HCT116 (cell line): ENCODE results near the gene GFOD1. TPM values are rescaled to one million over a fixed set of nuclear protein-coding genes. Genes with fewer than 3 reads are reported as not detected.

Experiments
- ATAC-seq: fragments of 200-7000 bp; cut with Tn5 transposase; 2 replicates; pipeline ENCODE4 v1.9.1; 2020; ENCODE audit warnings: mild to moderate bottlenecking, moderate library complexity
- BruUV-seq: library from RNA; stranded (reverse); fragments of 400-500 nt; replicated peaks from 2 replicates; lab custom pipeline; 2021; lab: Mats Ljungman, UMichigan
- CTCF ChIA-PET: fragments of 300-600 bp; sonication (Branson Sonifier 250); formaldehyde crosslinking; loops from one replicate; lab custom pipeline; 2021; ENCODE audit warnings: antibody characterized with exemption; lab: Charles Lee
- POLR2A ChIA-PET: fragments of 300-600, 350-600 bp; sonication (Branson Sonifier 250); formaldehyde crosslinking; loops from one replicate; lab custom pipeline; 2021; ENCODE audit warnings: antibody characterized with exemption; lab: Charles Lee
- RAD21 ChIA-PET, 2 experiments: fragments of 300-600 bp; sonication (Branson Sonifier 250); formaldehyde crosslinking; loops; one replicate each; lab custom pipeline; 2023; ENCODE audit warnings: low total read pairs in 2 of 2; ENCODE audit not compliant: uncharacterized antibody in 2 of 2, unreplicated experiment in 2 of 2, low non-redundant PET in 1 of 2; lab: Charles Lee
- DNase-seq: peaks from one replicate; pipeline ENCODE4 v3.0.0-alpha.2; 2010; ENCODE audit warnings: low read depth, low spot score
- H2AFZ ChIP-seq: fragments of 200-600 bp; shearing (Covaris generic), sonication (generic); 2 replicates; pipeline ENCODE4 v1.6.1; 2017; ENCODE audit warnings: low read depth, mixed run types, mixed read lengths, antibody characterized with exemption, low read length; ENCODE audit not compliant: poor library complexity, severe bottlenecking
- H3K27ac ChIP-seq: 2 replicates; pipeline ENCODE4 v1.5.1; 2012; ENCODE audit warnings: low read depth, low read length
- H3K27me3 ChIP-seq: fragments of 200-600 bp; sonication (generic); 2 replicates; pipeline ENCODE4 v1.6.1; 2016; ENCODE audit warnings: mixed run types, low read length, mixed read lengths; ENCODE audit not compliant: insufficient read depth
- H3K36me3 ChIP-seq, 2 experiments: fragments of 200-500 bp in 1 of 2; fragments of 200-600 bp in 1 of 2; sonication (Bioruptor generic) in 1 of 2; sonication (generic) in 1 of 2; 2 replicates each; pipeline versions ENCODE4 v1.5.1 to v1.6.1; 2014 to 2016; ENCODE audit warnings: low read length in 2 of 2, inconsistent platforms in 1 of 2, mixed read lengths in 1 of 2, mixed run types in 1 of 2; ENCODE audit not compliant: insufficient read depth in 2 of 2, control insufficient read depth in 1 of 2
- H3K4me1 ChIP-seq, 2 experiments: fragments of 200-600 bp in 1 of 2; sonication (generic) in 1 of 2; 2 replicates each; pipeline versions ENCODE4 v1.5.1 to v1.6.1; 2012 to 2017; ENCODE audit warnings: low read length in 2 of 2, inconsistent platforms in 1 of 2, mild to moderate bottlenecking in 1 of 2, mixed read lengths in 1 of 2, mixed run types in 1 of 2, moderate library complexity in 1 of 2; ENCODE audit not compliant: insufficient read depth in 2 of 2, control insufficient read depth in 1 of 2
- H3K4me2 ChIP-seq: fragments of 200-600 bp; sonication (generic); 2 replicates; pipeline ENCODE4 v1.6.1; 2017; ENCODE audit warnings: mixed run types, low read length, mixed read lengths
- H3K4me3 ChIP-seq, 2 experiments: fragments of 200-600 bp in 1 of 2; sonication (generic) in 1 of 2; replicated peaks in 1 of 2; 2 replicates each; pipeline ENCODE4 v1.5.1; 2011 to 2016; ENCODE audit warnings: low read length in 2 of 2, control low read depth in 1 of 2, low read depth in 1 of 2, mild to moderate bottlenecking in 1 of 2, mixed read lengths in 1 of 2, mixed run types in 1 of 2
- H3K79me2 ChIP-seq: fragments of 200-600 bp; sonication (generic); 2 replicates; pipeline ENCODE4 v1.6.1; 2017; ENCODE audit warnings: mild to moderate bottlenecking, mixed run types, low read length, moderate library complexity, mixed read lengths; ENCODE audit not compliant: insufficient read depth
- H3K9ac ChIP-seq: fragments of 200-600 bp; sonication (generic); 2 replicates; pipeline ENCODE4 v1.6.1; 2016; ENCODE audit warnings: low read length, mixed read lengths
- H3K9me2 ChIP-seq: fragments of 200-600 bp; sonication (generic), shearing (Covaris generic); 2 replicates; pipeline ENCODE4 v1.6.1; 2017; ENCODE audit warnings: mixed run types, mild to moderate bottlenecking, moderate library complexity; ENCODE audit not compliant: insufficient read depth
- H3K9me3 ChIP-seq, 2 experiments: fragments of 200-500 bp in 1 of 2; fragments of 200-600 bp in 1 of 2; sonication (Bioruptor generic) in 1 of 2; sonication (generic) in 1 of 2; 2 replicates each; pipeline ENCODE4 v1.6.1; 2014 to 2017; ENCODE audit warnings: low read length in 2 of 2, mixed read lengths in 2 of 2, inconsistent platforms in 1 of 2, low read depth in 1 of 2, mild to moderate bottlenecking in 1 of 2, mixed run types in 1 of 2, moderate library complexity in 1 of 2; ENCODE audit not compliant: control insufficient read depth in 1 of 2, insufficient read depth in 1 of 2
- H4K20me1 ChIP-seq: fragments of 200-600 bp; sonication (generic), shearing (Covaris generic); 2 replicates; pipeline ENCODE4 v1.6.1; 2017; ENCODE audit warnings: mixed run types, mild to moderate bottlenecking, moderate library complexity; ENCODE audit not compliant: insufficient read depth
- CBX3 ChIP-seq: IDR thresholded peaks from 2 replicates; pipeline ENCODE4 v1.6.1; 2012; ENCODE audit warnings: low read depth
- CEBPB ChIP-seq: IDR thresholded peaks from 2 replicates; pipeline ENCODE4 v1.6.1; 2012; ENCODE audit warnings: low read depth
- RAD21 ChIP-seq: IDR thresholded peaks from 2 replicates; pipeline ENCODE4 v1.6.1; 2012; ENCODE audit warnings: low read depth, mild to moderate bottlenecking
- SP1 ChIP-seq: IDR thresholded peaks from 2 replicates; pipeline ENCODE4 v1.6.1; 2012; ENCODE audit warnings: low read depth
- TCF7L2 ChIP-seq: IDR thresholded peaks from 2 replicates; pipeline ENCODE4 v1.7.0; 2011; ENCODE audit warnings: borderline replicate concordance, inconsistent platforms; ENCODE audit not compliant: insufficient read depth, insufficient read length; ENCODE audit errors: extremely low read depth
- ZFX ChIP-seq: fragments of 450-650 bp; IDR thresholded peaks from 2 replicates; pipeline ENCODE4 v1.6.1; 2017
- intact Hi-C: fragments of 100-400 bp; cut with micrococcal nuclease; formaldehyde crosslinking; loops from 2 replicates; pipeline ENCODE4 v1.10.0; 2022
- total RNA-seq: library from RNA; stranded (reverse); gene quantifications from one replicate; pipeline ENCODE4 v1.2.1, GENCODE V29; 2021; ENCODE audit not compliant: unreplicated experiment
- TF ChIP-seq, protein P1 (sequence below): IDR thresholded peaks from 2 replicates; pipeline ENCODE4 v1.6.1; 2011; ENCODE audit warnings: mild to moderate bottlenecking, low read length, moderate library complexity; ENCODE audit not compliant: insufficient replicate concordance; ENCODE audit errors: extremely low read depth

The GFOD1 gene
- total RNA-seq, 1 experiment from 2014 or later: 3.8 TPM

GRCh38 chr6:13500264-13500663 is 12.9 kb upstream of the GFOD1 start:
- H3K9ac ChIP-seq: no peak overlapping the region
- H2AFZ ChIP-seq: no peak overlapping the region
- no peaks in the 10 kb centered on the region for H3K9me2 ChIP-seq
- ATAC-seq (no peak), DNase-seq (no peak)
- CTCF ChIA-PET: no interaction called here
- no peaks in the 10 kb centered on the region for H3K27me3 ChIP-seq
- BruUV-seq: no TSS peak
- H3K4me1 ChIP-seq: peaks cover 3 to 9% of the 10 kb centered on the region in 2 experiments; a peak in 3 of 4 replicates
- TF ChIP-seq SP1: no peak
- TF ChIP-seq CEBPB: no peak
- TF ChIP-seq CBX3: no peak
- TF ChIP-seq, protein P1, sequence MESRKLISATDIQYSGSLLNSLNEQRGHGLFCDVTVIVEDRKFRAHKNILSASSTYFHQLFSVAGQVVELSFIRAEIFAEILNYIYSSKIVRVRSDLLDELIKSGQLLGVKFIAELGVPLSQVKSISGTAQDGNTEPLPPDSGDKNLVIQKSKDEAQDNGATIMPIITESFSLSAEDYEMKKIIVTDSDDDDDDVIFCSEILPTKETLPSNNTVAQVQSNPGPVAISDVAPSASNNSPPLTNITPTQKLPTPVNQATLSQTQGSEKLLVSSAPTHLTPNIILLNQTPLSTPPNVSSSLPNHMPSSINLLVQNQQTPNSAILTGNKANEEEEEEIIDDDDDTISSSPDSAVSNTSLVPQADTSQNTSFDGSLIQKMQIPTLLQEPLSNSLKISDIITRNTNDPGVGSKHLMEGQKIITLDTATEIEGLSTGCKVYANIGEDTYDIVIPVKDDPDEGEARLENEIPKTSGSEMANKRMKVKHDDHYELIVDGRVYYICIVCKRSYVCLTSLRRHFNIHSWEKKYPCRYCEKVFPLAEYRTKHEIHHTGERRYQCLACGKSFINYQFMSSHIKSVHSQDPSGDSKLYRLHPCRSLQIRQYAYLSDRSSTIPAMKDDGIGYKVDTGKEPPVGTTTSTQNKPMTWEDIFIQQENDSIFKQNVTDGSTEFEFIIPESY: no peak
- TF ChIP-seq ZFX: no peak
- TF ChIP-seq RAD21: no peak
- TF ChIP-seq TCF7L2: no peak
- H3K4me2 ChIP-seq: no peak overlapping the region
- no peaks in the 10 kb centered on the region for H3K9me3 ChIP-seq
- H4K20me1 ChIP-seq: no peaks in the 10 kb centered on the region
- no peaks in the 10 kb centered on the region for H3K36me3 ChIP-seq
- H3K4me3 ChIP-seq: no peak overlapping the region
- POLR2A ChIA-PET: no interaction called here
- intact Hi-C loops: no loop called here
- RAD21 ChIA-PET: no interaction called here
- no peaks in the 10 kb centered on the region for H3K79me2 ChIP-seq
- no peak overlapping the region for H3K27ac ChIP-seq
